HL-60 (cell line): Measurements from ENCODE around the gene VSTM2L.

Experiments used
- DNase-seq, 2 experiments: peaks; one replicate each; pipeline ENCODE4 v3.0.0-alpha.2; 2010 to 2020; ENCODE audit warnings: low read depth in 1 of 2, low spot score in 1 of 2
- H3K27ac ChIP-seq: fragments of 250-450 bp; sonication (Bioruptor Pico); replicated peaks from 2 replicates; pipeline ENCODE4 v1.5.1; 2020; ENCODE audit warnings: mild to moderate bottlenecking, moderate library complexity
- H3K27me3 ChIP-seq: fragments of 250-450 bp; sonication (Bioruptor Pico); 2 replicates; pipeline ENCODE4 v1.5.1; 2021; ENCODE audit warnings: mild to moderate bottlenecking, moderate library complexity; ENCODE audit not compliant: insufficient read depth, poor library complexity, severe bottlenecking
- H3K4me3 ChIP-seq: replicated peaks from 2 replicates; pipeline ENCODE4 v1.5.1; 2011; ENCODE audit warnings: mild to moderate bottlenecking, control low read depth, low read length; ENCODE audit not compliant: insufficient read depth
- CTCF ChIP-seq: IDR thresholded peaks from one replicate; pipeline ENCODE4 v1.5.1; 2011; ENCODE audit warnings: low read length, control low read depth, inconsistent platforms; ENCODE audit not compliant: insufficient read depth
- GABPA ChIP-seq: IDR thresholded peaks from 2 replicates; pipeline ENCODE4 v1.6.1; 2012; ENCODE audit warnings: low read depth
- POLR2AphosphoS5 ChIP-seq: IDR thresholded peaks from 2 replicates; pipeline ENCODE4 v1.6.1; 2012; ENCODE audit warnings: low read depth
- REST ChIP-seq: IDR thresholded peaks from 2 replicates; pipeline ENCODE4 v1.6.1; 2012; ENCODE audit warnings: low read depth; ENCODE audit not compliant: insufficient replicate concordance
- SPI1 ChIP-seq: IDR thresholded peaks from 2 replicates; pipeline ENCODE4 v1.6.1; 2012; ENCODE audit warnings: low read depth, mild to moderate bottlenecking, borderline replicate concordance

The VSTM2L gene

GRCh38 chr20:37859406-37860171 lies 43.3 kb upstream of the VSTM2L start:
- TF ChIP-seq POLR2AphosphoS5: no peak
- TF ChIP-seq CTCF: no peak
- TF ChIP-seq REST: no peak
- no peak for TF ChIP-seq GABPA
- no peak for TF ChIP-seq SPI1
- no peak for DNase-seq
- no peak overlapping the region for H3K4me3 ChIP-seq
- no peak overlapping the region for H3K27ac ChIP-seq
- no peaks in the 10 kb centered on the region for H3K27me3 ChIP-seq

- TF ChIP-seq POLR2AphosphoS5: no peak
- TF ChIP-seq REST: no peak
- no peak for TF ChIP-seq GABPA
- TF ChIP-seq CTCF: no peak
- no peak for TF ChIP-seq SPI1
- no peak for DNase-seq
- no peak overlapping the region for H3K27ac ChIP-seq
- H3K4me3 ChIP-seq: no peak overlapping the region
- no peaks in the 10 kb centered on the region for H3K27me3 ChIP-seq
Measured at GRCh38 chr20:37863289-37863688, 39.6 kb upstream of the VSTM2L start.

GRCh38 chr20:37864298-37864697 lies 38.6 kb upstream of the VSTM2L start:
- DNase-seq: no peak
- TF ChIP-seq REST: no peak
- TF ChIP-seq POLR2AphosphoS5: no peak
- TF ChIP-seq CTCF: no peak
- TF ChIP-seq SPI1: no peak
- no peak for TF ChIP-seq GABPA

More at GRCh38 chr20:37864298-37864697, 38.6 kb upstream of the VSTM2L start:
- H3K27ac ChIP-seq: no peak overlapping the region
- no peaks in the 10 kb centered on the region for H3K27me3 ChIP-seq
- H3K4me3 ChIP-seq: no peak overlapping the region
